HPDE6-E6E7 (cell line): ENCODE results near the gene HSD11B1L.
"Not testable (repeated sequence)": the region's sequence is repeated elsewhere in the genome, so short reads cannot be mapped to it uniquely, and the experiment has no call there.

Experiments used
- DNase-seq: peaks from one replicate; pipeline ENCODE4 v3.0.0; 2011; ENCODE audit warnings: missing footprints; ENCODE audit errors: extremely low spot score

HSD11B1L gene

DNA sequence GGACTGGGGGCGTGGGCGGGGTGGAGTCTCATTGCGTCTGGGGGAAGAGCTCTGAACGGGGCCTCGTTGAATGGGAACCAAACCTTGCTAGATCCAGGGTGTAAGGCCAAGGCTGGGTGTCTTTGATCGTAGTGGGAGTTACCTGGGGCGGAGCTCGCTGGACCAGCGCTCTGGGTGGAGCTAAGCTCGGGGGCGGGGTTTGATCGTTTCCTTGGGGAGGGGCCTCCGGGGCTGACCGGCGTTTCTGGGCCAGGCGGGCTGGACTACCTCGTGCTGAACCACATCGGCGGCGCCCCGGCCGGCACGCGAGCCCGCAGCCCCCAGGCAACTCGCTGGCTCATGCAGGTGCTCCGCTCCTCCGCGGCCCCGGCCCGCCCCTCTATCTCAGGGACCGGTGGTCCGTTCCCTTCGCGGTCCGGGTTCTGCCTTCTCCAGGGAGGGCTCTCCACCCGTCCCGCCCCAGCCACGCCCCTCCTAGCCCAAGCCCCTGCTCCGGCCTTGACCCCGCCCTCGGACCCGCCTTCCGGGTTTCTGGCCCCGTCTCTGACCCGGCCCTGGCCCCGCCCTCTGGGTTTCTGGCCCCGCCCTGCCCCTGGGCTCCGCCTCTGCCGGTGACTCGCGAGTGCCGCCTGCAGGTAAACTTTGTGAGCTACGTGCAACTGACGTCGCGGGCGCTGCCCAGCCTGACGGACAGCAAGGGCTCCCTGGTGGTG, 6.0 kb downstream of the HSD11B1L start:
- peak; percentile 79 for DNase-seq

DNA sequence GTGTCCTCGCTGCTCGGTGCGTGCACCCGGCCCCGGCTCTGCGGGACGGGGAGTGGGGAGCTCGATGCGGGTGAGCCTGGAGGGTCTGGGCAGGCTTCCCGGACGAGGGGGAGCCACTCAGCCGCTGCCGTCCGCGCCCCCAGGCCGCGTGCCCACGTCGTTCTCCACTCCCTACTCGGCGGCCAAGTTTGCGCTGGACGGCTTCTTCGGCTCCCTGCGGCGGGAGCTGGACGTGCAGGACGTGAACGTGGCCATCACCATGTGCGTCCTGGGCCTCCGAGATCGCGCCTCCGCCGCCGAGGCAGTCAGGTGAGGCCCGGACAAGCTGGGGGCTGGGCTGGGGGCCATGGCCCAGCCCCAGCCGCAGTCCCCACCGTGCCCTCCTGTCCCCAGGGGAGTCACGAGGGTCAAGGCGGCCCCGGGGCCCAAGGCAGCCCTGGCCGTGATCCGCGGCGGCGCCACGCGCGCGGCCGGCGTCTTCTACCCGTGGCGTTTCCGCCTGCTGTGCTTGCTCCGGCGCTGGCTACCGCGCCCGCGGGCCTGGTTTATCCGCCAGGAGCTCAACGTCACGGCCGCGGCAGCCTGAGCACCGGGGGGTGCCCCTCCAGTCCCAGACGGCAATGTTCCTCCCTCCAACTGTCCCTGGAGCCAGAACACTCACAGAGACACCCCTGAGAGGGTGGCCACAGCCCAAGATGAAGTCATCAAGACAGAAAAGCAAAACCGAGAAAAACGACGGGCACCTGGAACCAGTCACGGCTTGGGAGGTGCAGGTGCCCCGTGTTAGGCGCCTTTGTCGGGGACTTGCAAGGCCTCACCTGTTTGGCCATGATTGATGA, 6.8 kb downstream of the HSD11B1L start:
- DNase-seq: no peak

DNA sequence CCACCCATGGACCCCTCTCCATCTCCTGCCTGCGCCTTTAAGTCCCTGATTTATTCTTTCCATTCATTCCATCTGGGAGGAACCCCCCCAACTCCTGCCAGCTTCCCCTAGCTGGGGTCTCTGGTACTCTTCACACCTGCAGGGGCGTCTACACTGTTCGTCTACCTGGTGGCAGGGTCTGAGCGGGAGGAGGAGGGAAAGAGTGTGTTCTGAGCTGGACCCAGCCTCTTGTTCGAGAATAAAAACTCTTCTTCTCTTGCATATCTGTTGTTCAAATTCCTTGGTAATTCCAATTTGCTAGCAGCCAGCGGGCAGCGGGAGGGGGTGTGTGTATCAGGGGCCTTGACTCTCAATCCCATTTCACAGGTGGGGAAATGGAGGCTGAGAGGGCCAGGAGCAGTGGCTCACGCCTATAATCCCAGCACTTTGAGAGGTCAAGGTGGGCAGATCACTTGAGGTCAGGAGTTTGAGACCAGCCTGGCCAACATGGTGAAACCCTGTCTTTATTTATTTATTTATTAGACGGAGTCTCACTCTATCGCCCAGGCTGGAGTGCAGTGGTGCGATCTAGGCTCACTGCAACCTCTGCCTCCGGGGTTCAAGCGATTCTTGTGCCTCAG, 7.5 kb downstream of the HSD11B1L start:
- not testable (repeated sequence) for DNase-seq

DNA sequence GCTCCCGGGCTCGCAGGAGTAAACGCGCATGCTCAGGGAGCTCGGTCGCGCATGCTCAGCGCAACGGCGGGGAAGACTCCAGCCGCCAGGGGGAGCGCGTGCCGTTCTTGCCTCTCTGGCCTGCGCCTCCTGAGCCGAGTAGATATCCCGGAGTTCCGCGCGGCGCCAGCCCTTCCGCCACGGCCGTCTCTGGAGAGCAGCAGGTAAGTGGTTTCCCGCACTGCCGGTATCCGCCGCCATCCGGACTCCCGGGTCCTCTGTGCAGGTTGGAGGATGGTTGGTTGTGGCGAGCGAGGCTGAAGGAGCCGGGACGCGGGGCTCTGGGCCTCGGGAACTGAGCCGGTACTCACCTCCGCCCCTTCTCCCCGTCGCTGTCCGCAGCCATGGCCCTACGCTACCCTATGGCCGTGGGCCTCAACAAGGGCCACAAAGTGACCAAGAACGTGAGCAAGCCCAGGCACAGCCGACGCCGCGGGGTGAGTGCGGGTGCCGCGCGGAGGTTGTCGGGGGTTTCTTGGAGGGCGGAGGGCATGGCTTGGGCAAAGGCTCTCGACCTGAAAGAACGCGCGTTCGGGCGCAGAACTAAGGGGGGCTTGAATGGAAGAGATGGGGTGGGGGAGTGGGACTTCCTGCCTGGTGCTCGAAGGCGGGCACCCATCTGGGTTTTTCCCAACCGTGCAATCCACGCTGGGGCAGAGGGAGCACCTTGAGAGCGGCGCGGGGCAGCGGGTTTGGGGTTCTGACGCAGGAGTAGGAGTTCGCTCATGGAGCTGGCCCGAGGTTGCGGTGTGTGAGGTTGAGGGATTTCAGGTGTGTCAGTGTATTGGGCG, 9.5 kb downstream of the HSD11B1L start, which contains the start of gene RPL36:
RPL36 (plus strand) TSS at position 171 of the 830 bp plus-strand sequence; CDS start at position 384, 213 bp downstream.
- DNase-seq: peak; percentile 91

DNA sequence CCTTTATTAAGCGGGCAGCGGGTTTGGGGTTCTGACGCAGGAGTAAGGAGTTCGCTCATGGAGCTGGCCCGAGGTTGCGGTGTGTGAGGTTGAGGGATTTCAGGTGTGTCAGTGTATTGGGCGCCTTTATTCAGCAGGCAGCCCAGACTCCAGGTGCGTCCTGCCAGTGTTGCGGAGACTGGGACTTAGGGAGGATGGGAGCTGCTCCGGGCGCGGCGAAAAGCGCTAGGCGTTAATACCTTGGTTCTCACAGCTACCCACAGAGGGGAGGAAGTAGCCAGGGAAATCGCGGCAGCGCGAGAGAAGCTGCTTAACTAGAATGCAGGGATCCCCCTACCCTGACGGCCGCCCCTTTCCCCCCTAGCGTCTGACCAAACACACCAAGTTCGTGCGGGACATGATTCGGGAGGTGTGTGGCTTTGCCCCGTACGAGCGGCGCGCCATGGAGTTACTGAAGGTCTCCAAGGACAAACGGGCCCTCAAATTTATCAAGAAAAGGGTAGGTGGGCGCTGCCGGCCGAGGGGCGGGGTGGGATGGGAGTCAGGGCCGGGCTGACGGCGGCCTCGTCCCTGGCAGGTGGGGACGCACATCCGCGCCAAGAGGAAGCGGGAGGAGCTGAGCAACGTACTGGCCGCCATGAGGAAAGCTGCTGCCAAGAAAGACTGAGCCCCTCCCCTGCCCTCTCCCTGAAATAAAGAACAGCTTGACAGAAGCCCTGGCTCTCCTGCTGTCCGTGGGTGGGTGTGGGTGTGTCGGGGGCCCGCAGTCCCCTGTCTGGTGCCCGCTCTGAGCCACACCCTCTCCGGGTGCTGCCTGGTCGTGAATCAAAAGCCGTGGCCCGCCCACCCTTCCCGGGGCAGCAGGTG, 10.4 kb downstream of the HSD11B1L start:
- no peak for DNase-seq

DNA sequence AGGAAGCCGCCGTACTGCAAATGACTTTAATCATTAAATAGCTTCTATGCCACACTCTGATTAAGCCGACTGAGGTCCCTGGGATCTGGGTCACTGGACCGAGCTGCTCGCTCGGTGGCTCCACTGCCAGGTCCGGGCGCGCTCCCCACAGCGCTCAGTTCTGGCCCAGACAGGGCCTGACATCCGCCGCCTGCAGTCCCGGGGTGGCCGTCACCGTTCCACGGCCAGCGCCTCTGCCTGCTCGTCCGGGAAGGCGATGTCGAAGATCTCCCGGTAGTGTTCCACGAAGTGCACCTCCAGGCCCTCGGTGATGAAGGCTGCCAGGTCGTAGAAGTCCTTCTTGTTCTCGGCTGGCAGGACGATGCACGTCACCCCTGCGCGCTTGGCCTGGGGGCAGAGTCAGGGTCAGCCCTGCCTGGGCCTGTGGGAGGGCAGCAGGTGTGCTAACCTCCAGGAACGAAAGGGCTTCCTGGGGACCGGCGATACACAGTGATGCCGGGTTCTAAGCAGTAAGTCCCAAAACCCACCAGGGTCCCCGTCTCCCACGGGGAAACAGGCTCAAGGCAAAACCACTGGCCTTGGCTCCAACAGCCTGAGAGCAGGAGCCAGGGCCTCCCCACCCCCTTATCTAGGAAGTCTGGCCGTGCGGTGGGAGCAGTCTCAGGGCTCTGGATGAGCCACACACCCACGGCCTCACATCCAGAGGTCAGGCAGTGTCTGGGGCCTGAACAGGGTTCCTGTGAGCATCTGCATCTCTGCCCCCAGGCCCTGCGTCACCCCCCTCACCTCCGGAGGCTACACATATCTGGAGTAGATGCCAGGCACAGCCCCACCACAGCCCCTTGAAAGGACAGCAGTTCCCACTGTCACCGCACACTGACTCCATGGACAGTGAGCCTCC, 11.2 kb downstream of the HSD11B1L start:
- no peak for DNase-seq

DNA sequence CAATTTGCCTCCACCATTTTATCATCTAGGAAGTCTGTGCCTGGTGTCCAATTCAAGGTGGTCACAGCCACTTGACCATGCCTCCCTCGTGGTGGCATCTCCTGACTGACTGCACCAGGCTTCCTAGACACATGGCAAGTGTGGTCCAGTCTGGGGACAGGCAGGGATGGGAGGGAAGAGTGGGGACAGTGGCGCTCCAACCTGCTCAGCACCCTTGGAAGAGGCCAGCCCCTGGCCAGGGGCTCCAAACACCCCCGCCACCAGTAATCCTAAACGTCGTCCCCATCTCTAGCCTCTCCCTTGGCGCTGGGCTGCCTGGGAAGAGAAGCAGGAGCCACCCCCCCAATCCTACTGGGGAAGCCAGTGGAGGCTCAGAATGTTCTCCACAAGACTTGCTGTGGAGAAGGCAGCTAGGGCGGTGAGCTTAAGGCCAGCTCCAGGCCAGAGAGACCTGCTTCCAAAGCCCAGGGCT, 11.9 kb downstream of the HSD11B1L start:
- DNase-seq: no peak

DNA sequence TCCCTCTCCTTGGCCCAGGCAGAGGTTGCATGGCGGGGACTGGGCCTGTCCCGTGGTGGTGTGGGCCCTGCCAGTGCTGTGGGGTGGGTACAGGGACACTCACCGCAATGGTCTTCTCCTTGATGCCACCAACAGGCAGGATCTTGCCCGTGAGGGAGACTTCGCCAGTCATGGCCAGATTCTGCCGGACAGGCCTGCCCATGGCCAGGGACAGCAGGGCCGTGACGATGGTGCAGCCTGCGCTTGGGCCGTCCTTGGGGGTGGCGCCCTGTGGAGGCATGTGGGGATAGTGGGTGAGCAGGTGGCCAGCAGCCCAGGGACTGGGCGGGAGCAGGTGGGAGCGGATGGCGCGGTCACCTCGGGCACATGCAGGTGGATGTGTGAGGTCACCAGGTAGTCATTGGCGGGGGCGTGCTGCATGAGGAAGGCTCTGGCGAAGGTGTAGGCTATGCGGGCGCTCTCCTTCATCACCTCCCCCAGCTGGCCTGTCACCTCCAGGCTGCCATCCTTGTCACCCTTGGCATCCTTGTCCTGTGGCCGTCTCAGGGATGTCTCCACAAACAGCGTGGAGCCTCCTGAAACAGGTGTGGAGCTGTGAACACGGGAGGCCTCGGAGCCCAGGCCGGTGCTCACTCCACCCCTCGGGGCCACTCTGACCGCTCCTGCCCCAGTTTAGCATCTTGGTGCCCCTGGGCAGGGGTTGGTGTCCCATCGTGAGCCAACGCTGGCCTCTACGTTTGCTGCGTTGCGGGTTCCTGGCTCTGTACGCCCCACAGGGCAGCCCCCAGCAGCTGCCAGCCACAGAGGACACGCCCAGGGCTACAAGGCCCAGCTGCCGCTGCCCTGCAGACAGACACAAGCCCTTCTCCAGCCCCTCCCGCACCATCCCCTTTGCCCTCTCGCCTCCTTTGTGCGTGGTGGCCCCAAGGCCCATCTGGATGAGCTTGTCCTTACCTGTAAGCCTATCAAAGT, 12.7 kb downstream of the HSD11B1L start:
- DNase-seq: no peak

DNA sequence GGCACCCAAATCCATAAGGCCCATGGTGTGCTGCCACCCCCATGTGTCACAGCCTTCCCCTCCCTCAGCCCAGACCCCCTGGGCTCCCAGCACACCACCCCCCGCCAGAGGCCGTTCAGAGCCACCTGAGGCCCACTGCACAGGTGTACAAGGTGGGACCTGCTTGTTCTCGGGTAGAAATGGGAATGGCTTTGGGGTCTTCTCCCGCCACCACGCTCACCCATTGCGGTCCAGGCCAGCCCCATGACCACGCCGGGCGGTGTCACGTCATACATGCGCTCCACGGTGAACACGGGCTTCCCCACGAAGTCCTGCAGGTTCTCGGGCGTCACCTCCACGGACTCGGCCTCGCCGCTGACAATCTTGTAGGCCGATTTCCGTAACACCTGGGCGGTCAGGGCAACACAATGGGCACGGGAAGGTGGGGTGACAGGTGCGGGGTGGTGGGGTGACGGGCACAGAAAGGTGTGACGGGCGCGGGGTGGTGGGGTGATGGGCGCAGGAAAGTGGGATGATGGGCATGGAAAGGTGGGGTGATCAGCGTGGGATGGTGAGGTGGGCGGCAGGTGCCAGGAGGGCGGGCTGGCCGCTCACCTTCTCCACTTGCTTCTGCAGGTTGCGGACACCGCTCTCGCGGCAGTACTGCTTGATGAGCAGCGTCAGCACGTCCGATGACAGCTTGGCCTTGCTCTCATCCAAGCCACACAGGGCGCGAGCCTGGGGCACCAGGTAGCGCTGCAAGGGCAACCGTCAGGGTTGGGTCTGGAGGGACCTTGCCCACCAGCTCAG, 13.5 kb downstream of the HSD11B1L start:
- no peak for DNase-seq

DNA sequence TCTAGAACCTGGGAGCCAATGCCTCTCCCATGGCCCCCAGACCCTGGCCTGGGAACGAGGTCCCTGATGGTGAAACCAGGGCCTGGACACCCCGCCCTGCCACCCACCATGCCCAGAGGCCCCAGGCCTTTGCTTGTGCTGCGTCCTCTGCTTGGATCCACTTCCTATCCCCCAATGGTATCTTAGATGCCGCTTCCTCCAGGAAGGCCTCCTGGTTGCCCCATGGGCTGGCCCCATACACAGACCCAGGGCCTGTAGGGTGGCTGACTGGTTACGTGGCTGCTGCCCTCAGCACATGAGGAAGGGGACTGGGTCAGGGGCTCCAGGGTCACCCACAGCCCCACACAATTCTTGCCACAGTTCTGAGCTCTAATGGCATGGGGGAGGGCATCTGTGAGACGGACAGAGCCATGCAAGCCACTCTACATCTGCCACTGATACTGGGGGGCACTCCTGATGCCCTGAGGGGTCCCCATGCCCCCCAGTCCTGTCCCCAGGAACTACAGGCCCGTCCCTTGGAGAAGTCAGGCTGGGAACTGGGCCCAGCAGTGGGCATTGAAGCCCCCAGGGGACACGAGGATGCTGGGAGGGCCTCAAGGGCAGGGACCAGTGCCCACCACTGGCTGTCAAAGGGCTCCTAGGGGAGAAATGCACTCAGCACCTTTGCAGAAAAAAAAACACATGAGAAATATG, 14.3 kb downstream of the HSD11B1L start:
- DNase-seq: no peak

DNA sequence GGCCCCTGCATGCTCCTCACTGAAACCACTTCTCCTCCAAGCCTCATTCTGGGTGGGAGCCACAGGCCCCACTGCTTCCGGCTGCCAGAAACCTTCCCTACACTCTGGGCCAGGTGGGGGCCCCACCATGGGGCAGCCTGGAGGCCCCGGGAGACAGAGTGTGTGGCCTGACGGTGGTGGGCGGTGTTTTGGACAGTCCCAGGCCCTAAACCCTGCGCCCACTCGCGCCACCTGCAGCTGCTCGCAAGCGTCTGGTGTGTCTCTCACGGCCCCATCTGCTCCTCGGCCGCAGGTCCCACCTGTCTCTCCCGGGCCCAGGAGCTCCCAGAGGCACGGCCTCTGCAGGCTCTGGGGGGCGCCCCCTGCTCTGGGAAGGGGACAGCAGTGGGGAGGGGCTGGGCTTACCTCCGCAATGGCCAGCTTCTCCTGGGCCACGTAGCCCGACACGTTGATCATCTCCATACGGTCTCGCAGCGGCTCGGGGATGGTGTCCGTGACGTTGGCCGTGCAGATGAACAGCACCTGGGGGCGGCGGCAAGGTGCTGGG, 14.9 kb downstream of the HSD11B1L start:
- no peak for DNase-seq

DNA sequence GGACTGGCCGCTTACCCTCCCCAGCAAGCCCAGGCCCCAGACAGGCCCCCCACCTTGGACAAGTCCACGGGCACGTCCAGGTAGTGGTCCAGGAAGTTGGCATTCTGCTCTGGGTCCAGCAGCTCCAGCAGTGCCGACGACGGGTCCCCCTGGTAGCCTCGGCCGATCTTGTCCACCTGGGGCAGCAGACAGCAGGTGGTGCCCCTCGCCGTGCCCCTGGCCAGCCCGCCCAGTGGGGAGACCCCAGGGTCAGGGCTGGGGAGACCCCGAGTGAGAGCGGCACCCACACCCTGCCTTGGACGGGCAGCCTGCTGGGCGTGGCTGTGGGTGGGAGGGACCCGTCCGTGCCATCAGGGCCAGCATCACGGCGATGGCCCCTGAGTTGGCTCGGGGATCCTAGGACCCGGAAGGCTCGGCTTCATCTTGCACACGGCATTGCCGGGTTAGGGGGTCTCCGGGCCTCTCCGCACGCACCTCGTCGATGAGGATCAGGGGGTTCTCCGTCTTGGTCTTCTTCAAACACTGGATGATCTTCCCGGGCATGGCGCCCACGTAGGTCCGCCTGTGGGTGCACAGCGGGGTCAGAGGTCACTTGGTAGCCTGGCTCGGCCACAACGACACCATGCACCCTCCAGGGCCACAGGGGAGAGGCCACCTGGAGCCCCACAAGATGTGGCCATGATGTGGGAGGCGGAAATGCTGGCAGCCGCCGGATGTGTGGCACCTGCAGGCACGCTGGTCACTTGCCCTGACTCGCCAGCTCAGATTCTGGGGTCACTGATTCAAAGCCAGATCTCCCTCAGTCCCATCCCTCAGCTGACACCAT, 15.6 kb downstream of the HSD11B1L start:
- no peak for DNase-seq

DNA sequence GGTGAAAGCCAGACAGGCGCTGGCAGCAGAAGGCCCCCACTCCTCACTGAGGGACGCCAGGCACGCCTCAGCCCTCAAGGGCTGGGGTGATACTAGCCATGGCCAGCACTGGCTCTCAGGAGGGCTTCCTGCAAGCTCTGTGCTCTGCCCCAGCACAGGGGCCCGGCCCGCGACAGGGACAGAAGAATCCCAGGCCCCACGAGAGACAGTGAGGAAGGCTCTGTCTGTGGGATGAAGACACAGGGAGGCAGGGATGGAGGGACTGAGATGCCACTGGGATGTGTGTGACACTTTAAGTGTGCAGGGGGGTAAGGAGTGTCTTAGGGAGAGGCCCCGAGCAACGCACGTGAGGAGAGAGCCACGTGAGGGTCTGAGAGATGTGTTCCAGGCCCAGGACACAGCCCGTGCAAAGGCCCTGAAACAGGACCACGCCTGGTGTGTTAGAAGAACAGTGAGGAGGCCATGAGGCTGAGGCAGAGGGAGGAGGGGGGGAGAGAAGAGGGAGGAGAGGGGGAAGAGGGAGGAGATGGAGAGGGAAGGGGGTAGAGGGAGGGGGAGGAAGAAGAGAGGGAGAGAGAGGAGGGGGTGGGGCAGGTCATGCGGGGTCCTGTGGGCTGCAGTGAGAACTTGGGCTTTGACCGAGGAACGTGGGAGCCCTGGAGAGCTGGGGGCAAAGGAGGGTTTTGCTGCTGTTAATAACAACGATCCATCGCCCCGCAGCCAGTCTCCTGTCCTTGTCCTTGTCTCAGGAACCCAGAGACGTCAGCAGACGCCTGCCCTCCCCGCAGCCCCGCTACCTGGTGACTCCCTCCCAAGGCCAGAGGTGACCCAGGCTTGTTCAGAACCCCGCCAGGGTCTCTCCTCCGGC, 16.4 kb downstream of the HSD11B1L start:
- no peak for DNase-seq

DNA sequence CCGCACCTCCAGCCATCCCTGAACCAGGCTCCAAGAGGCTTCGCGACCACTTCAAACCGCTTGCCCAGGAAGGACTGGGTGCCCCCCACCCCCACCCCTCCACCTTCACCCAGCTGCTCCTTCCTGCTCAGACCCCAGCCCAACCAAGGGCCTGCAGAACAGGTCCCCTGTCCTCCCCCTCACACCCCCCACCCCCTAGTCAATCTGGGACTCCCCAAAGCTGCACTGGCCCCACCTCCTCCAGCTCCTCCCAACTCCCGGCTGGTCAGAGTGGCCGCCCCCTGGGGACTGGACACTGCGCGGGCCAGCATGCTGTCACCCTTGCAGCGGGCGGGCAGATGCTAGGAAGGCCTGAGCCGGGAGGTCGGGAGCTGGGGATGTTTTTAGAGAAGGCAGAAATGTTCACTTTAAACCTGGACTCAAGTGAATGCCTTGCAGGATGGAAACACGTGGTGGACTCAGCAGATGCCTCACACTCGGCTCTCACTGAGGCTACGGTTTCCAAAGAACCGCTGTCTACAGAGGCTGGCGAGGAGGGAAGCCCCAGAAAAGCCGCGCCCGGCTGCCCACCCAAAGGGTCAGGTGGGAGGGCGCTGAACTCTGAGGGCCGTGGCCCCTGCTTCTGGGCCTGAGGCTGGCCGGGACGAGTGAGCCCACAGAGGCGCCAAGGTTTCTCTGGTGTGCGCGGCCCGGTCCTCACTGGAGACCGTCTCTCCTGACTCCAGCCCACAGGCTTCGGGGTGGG, 17.2 kb downstream of the HSD11B1L start:
- DNase-seq: no peak
